SK-N-SH treated with all-trans-retinoic acid at 6 μM for 48 hours (cell line): ENCODE data around the gene ATAD3B.

Source experiments
- ATAC-seq: fragments of 200-7000 bp; cut with Tn5 transposase; 3 replicates; pipeline ENCODE4 v1.9.1; 2020; ENCODE audit warnings: mild to moderate bottlenecking, moderate library complexity
- ARNTL ChIP-seq: fragments of 450-650 bp; formaldehyde crosslinking; IDR thresholded peaks from 2 replicates; pipeline ENCODE4 v1.5.0; 2020; ENCODE audit warnings: low read depth, mild to moderate bottlenecking, moderate library complexity, borderline replicate concordance
- CSDC2 ChIP-seq: fragments of 250-450 bp; sonication (Bioruptor Pico); IDR thresholded peaks from 2 replicates; pipeline ENCODE4 v1.5.0; 2020; ENCODE audit warnings: mild to moderate bottlenecking, moderate library complexity
- ESRRG ChIP-seq: fragments of 250-450 bp; sonication (Bioruptor Pico); IDR thresholded peaks from 2 replicates; pipeline ENCODE4 v1.6.1; 2021; ENCODE audit warnings: mild to moderate bottlenecking
- ISL1 ChIP-seq: fragments of 250-450 bp; sonication (Bioruptor Pico); IDR thresholded peaks from 2 replicates; pipeline ENCODE4 v2.1.2; 2022; ENCODE audit warnings: mild to moderate bottlenecking, moderate library complexity
- OSR1 ChIP-seq: fragments of 250-450 bp; sonication (Bioruptor Pico); IDR thresholded peaks from 2 replicates; pipeline ENCODE4 v1.8.0; 2022; ENCODE audit warnings: moderate library complexity, mild to moderate bottlenecking, inconsistent platforms
- PPARA ChIP-seq: fragments of 250-450 bp; sonication (Bioruptor Pico); IDR thresholded peaks from 2 replicates; pipeline ENCODE4 v1.5.0; 2020; ENCODE audit warnings: mild to moderate bottlenecking, borderline replicate concordance
- RARB ChIP-seq: fragments of 250-450 bp; sonication (Bioruptor Pico); IDR thresholded peaks from 2 replicates; pipeline ENCODE4 v1.8.0; 2021; ENCODE audit warnings: mild to moderate bottlenecking, moderate library complexity
- SNAI2 ChIP-seq: fragments of 250-450 bp; sonication (Bioruptor Pico); IDR thresholded peaks from 2 replicates; pipeline ENCODE4 v1.5.0; 2020; ENCODE audit warnings: mild to moderate bottlenecking, moderate library complexity
- TCF4 ChIP-seq: fragments of 250-450 bp; sonication (Bioruptor Pico); IDR thresholded peaks from 2 replicates; pipeline ENCODE4 v1.8.0; 2021; ENCODE audit warnings: mild to moderate bottlenecking, moderate library complexity, borderline replicate concordance
- TOX ChIP-seq: fragments of 250-450 bp; sonication (Bioruptor Pico); IDR thresholded peaks from 2 replicates; pipeline ENCODE4 v1.8.0; 2021; ENCODE audit warnings: mild to moderate bottlenecking, moderate library complexity, borderline replicate concordance
- ZC3H10 ChIP-seq: fragments of 250-450 bp; sonication (Bioruptor Pico); IDR thresholded peaks from 2 replicates; pipeline ENCODE4 v1.5.1; 2021; ENCODE audit warnings: mild to moderate bottlenecking, moderate library complexity
- ZFP3 ChIP-seq: fragments of 250-450 bp; sonication (Bioruptor Pico); IDR thresholded peaks from 2 replicates; pipeline ENCODE4 v1.5.0; 2020; ENCODE audit warnings: mild to moderate bottlenecking, moderate library complexity
- ZFP30 ChIP-seq: fragments of 450-650 bp; formaldehyde crosslinking; IDR thresholded peaks from 2 replicates; pipeline ENCODE4 v1.5.0; 2022; ENCODE audit warnings: mild to moderate bottlenecking, moderate library complexity
- ZNF565 ChIP-seq: fragments of 450-650 bp; formaldehyde crosslinking; conservative IDR thresholded peaks from 2 replicates; pipeline ENCODE4 v1.5.0; 2020; ENCODE audit warnings: low read depth, mild to moderate bottlenecking, moderate library complexity
- ZNF8 ChIP-seq: fragments of 450-650 bp; formaldehyde crosslinking; IDR thresholded peaks from 2 replicates; pipeline ENCODE4 v1.5.0; 2020; ENCODE audit warnings: mild to moderate bottlenecking, moderate library complexity
- TF ChIP-seq, protein P1 (sequence below): fragments of 250-450 bp; sonication (Bioruptor Pico); IDR thresholded peaks from 2 replicates; pipeline ENCODE4 v1.8.0; 2020; ENCODE audit warnings: mild to moderate bottlenecking, moderate library complexity, borderline replicate concordance
- TF ChIP-seq, protein P2 (sequence below): fragments of 250-450 bp; sonication (Bioruptor Pico); IDR thresholded peaks from 2 replicates; pipeline ENCODE4 v1.5.1; 2021; ENCODE audit warnings: mild to moderate bottlenecking, moderate library complexity
- TF ChIP-seq, protein P3 (sequence below): fragments of 250-450 bp; sonication (Bioruptor Pico); IDR thresholded peaks from 2 replicates; pipeline ENCODE4 v1.8.0; 2021; ENCODE audit warnings: low read depth, mild to moderate bottlenecking, moderate library complexity, borderline replicate concordance
- TF ChIP-seq, protein P4 (sequence below): fragments of 250-450 bp; sonication (Bioruptor Pico); IDR thresholded peaks from 2 replicates; pipeline ENCODE4 v1.5.0; 2020; ENCODE audit warnings: mild to moderate bottlenecking, moderate library complexity

The ATAD3B gene

DNA sequence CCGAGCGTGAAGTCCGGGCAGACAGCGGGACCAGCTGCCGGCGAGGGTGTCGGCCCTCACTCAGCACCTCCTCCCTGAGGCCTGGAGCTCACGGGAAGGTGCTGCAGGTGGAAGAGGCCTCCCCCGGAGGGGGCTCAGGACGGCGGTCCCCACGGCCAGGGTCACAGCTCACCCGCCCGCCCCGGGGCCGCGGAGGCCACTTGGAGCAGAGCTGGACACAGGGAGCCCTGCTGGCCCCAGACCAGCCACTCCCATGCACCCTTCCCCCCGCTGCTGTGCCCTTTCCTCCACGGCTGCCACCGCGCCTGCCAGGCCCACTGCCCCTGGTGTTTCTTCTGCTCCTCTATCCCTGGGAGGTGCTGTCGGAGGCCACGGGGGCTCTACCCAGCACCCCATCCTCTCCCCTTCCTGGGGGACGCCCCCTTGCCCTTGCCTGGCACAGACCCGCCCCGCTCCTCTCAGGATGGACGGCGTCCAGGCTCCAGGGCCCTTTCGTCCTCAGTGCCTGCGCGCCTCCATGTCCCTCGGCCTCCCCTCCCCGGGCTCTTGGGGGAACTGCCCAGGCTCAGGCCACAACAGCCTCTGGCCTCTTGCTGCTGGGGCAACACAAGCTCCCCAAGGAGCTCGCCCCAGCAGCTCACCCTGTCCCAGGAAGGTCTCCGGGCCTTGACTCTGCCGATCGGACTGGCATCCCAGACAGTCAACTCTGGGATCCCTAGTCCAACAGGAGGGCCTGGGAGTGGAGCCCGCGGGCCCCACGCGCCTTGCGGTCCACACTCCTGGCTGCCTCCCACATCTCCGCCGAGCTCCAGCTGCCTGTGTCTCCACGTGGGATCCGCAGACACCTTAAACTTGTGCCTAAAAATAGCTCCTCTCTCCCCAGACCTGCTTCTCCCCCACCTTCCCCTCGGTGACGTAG lies 64.7 kb downstream of the ATAD3B start:
- no peak for TF ChIP-seq OSR1
- TF ChIP-seq, all 23 proteins: peak for 0
- ATAC-seq = no peak

DNA sequence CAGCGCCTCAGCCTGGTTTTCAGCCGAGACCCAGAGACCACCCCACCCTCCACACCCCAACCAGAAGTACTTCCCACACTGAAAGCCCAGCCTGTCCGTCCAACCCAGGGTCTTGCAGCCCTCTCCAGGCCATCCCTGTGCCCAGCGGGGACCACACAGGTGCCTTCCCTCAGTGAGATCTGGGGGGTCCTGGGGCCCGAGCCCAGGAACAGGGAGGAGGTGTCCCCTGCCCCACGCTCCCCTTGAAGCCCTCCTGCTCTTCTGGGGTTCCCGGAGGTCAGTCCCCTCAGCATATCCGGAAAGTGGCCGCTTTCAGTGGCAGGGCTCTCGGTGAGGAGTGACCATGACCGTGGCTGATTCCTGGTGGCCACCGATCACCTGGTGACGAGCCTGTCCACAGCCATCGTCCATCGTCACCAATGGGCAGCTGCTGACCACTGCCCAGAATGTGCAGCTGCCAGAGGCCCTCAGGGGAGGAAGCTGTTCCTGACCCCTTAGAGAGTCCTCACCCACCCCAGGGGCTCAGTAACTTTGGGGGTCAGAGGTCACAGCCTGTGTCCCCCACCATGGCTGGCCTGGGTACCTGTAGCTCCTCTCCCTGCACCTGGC lies 65.5 kb downstream of the ATAD3B start:
- ATAC-seq = no peak
- TF ChIP-seq, protein P1, sequence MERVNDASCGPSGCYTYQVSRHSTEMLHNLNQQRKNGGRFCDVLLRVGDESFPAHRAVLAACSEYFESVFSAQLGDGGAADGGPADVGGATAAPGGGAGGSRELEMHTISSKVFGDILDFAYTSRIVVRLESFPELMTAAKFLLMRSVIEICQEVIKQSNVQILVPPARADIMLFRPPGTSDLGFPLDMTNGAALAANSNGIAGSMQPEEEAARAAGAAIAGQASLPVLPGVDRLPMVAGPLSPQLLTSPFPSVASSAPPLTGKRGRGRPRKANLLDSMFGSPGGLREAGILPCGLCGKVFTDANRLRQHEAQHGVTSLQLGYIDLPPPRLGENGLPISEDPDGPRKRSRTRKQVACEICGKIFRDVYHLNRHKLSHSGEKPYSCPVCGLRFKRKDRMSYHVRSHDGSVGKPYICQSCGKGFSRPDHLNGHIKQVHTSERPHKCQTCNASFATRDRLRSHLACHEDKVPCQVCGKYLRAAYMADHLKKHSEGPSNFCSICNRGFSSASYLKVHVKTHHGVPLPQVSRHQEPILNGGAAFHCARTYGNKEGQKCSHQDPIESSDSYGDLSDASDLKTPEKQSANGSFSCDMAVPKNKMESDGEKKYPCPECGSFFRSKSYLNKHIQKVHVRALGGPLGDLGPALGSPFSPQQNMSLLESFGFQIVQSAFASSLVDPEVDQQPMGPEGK (CRISPR knock-in tag) = no peak
- TF ChIP-seq ZC3H10 (CRISPR knock-in tag) (no peak), ARNTL (CRISPR knock-in tag) (no peak), ZFP30 (no peak), ZFP3 (CRISPR knock-in tag) (no peak), PPARA (CRISPR knock-in tag) (no peak), SNAI2 (CRISPR knock-in tag) (no peak), TCF4 (no peak), ZNF565 (CRISPR knock-in tag) (no peak)
- TF ChIP-seq, protein P2, sequence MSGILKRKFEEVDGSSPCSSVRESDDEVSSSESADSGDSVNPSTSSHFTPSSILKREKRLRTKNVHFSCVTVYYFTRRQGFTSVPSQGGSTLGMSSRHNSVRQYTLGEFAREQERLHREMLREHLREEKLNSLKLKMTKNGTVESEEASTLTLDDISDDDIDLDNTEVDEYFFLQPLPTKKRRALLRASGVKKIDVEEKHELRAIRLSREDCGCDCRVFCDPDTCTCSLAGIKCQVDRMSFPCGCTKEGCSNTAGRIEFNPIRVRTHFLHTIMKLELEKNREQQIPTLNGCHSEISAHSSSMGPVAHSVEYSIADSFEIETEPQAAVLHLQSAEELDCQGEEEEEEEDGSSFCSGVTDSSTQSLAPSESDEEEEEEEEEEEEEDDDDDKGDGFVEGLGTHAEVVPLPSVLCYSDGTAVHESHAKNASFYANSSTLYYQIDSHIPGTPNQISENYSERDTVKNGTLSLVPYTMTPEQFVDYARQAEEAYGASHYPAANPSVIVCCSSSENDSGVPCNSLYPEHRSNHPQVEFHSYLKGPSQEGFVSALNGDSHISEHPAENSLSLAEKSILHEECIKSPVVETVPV (CRISPR knock-in tag) = no peak

DNA sequence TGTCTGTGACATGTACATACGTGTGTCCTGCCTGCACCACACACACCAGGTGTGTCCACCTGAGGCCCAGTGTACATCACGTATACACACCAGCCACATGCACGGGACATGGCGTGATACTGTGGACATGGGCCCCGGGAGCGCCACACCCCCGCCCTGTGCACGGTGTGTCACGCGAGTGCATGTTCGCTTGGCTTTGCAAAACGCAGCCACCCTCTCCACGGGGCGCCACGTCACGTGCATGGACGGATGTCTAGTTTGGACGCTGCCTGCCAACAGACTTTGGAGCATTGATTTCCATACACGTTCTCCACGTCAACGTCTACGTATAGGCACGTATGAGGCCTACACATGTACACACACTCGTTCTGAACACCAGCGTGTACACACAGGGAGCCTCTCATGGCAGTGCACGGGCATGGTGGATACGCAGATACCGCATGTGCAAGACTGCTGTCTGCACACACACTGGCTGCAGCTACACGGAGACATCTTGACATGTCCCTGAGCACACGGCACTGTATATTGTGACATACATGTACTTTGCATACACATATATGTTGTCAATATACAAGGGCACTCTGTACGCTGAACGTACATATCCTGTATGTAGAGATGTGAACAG lies 66.2 kb downstream of the ATAD3B start:
- TF ChIP-seq ISL1 (CRISPR knock-in tag) = no peak
- TF ChIP-seq, protein P3, sequence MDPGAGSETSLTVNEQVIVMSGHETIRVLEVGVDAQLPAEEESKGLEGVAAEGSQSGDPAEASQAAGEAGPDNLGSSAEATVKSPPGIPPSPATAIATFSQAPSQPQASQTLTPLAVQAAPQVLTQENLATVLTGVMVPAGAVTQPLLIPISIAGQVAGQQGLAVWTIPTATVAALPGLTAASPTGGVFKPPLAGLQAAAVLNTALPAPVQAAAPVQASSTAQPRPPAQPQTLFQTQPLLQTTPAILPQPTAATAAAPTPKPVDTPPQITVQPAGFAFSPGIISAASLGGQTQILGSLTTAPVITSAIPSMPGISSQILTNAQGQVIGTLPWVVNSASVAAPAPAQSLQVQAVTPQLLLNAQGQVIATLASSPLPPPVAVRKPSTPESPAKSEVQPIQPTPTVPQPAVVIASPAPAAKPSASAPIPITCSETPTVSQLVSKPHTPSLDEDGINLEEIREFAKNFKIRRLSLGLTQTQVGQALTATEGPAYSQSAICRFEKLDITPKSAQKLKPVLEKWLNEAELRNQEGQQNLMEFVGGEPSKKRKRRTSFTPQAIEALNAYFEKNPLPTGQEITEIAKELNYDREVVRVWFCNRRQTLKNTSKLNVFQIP = no peak
- TF ChIP-seq OSR1 = no peak
- TF ChIP-seq PPARA (CRISPR knock-in tag) = no peak
- TF ChIP-seq ZFP30 = no peak
- no peak for TF ChIP-seq ZNF8
- TF ChIP-seq RARB (CRISPR knock-in tag) = no peak
- TF ChIP-seq, protein P4, sequence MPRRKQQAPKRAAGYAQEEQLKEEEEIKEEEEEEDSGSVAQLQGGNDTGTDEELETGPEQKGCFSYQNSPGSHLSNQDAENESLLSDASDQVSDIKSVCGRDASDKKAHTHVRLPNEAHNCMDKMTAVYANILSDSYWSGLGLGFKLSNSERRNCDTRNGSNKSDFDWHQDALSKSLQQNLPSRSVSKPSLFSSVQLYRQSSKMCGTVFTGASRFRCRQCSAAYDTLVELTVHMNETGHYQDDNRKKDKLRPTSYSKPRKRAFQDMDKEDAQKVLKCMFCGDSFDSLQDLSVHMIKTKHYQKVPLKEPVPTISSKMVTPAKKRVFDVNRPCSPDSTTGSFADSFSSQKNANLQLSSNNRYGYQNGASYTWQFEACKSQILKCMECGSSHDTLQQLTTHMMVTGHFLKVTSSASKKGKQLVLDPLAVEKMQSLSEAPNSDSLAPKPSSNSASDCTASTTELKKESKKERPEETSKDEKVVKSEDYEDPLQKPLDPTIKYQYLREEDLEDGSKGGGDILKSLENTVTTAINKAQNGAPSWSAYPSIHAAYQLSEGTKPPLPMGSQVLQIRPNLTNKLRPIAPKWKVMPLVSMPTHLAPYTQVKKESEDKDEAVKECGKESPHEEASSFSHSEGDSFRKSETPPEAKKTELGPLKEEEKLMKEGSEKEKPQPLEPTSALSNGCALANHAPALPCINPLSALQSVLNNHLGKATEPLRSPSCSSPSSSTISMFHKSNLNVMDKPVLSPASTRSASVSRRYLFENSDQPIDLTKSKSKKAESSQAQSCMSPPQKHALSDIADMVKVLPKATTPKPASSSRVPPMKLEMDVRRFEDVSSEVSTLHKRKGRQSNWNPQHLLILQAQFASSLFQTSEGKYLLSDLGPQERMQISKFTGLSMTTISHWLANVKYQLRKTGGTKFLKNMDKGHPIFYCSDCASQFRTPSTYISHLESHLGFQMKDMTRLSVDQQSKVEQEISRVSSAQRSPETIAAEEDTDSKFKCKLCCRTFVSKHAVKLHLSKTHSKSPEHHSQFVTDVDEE (CRISPR knock-in tag) = no peak
- TF ChIP-seq ZFP3 (CRISPR knock-in tag) = no peak
- no peak for TF ChIP-seq CSDC2 (CRISPR knock-in tag)
- no peak for TF ChIP-seq TCF4
- TF ChIP-seq ZC3H10 (CRISPR knock-in tag) = no peak
- no peak for TF ChIP-seq TOX (CRISPR knock-in tag)
- ATAC-seq = no peak

DNA sequence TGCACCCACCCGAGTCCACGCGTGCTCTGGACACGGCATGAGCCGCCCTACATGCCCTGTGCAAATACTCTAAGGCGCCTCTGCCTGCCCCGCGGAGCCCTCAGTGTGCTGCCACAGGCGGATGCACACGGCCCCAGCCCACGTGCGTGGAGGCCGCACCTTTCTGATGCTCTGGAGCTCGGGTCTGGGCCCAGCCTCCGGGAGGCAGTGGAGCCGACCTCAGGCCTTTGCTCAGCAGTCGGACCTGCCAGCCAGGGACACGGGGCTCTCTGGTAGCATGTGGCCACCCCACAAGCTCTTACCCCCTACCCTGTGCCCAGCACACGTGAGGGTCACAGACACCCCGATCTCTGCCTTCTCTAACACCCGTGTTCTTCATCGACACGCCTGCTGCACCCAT lies 66.8 kb downstream of the ATAD3B start:
- no peak for ATAC-seq
- TF ChIP-seq ZFP3 (CRISPR knock-in tag) (no peak), TCF4 (no peak), ARNTL (CRISPR knock-in tag) (no peak), PPARA (CRISPR knock-in tag) (no peak), RARB (CRISPR knock-in tag) (no peak), CSDC2 (CRISPR knock-in tag) (no peak), ZNF565 (CRISPR knock-in tag) (no peak), ISL1 (CRISPR knock-in tag) (no peak), SNAI2 (CRISPR knock-in tag) (no peak), ESRRG (CRISPR knock-in tag) (no peak), OSR1 (no peak)
- TF ChIP-seq, protein P4 (CRISPR knock-in tag) = no peak
- TF ChIP-seq, protein P3 = no peak
